Measurements from ENCODE around the gene TMEM100. TPM values are rescaled to one million over a fixed set of nuclear protein-coding genes. Genes with fewer than 3 reads are reported as not detected.

The TMEM100 gene
- total RNA-seq, 1 donor from 2014 or later: 0.54 TPM

GRCh38 chr17:55706808-55707773, 15.6 kb downstream of the TMEM100 start:
- no peak for TF ChIP-seq CTCF (conservative IDR thresholded peaks at IDR 0.05)
- Mint-ChIP-seq H3K4me1 (peaks cover 4% of the 10 kb centered on the region), H3K36me3 (ENCODE audit: low read depth) (no peaks in the 10 kb centered on the region), H3K4me3 (no peak overlapping the region), H3K27ac (ENCODE audit: unreplicated experiment) (no peak overlapping the region), H3K27me3 (ENCODE audit: low read depth) (no peaks in the 10 kb centered on the region), H3K9me3 (peaks cover 4% of the 10 kb centered on the region)
- DNase-seq (ENCODE audit: low read depth, low spot score): no peak

- Mint-ChIP-seq H3K27me3 (ENCODE audit: low read depth) (no peaks in the 10 kb centered on the region), H3K27ac (ENCODE audit: unreplicated experiment) (no peak overlapping the region), H3K4me3 (no peak overlapping the region), H3K9me3 (peaks cover 4% of the 10 kb centered on the region), H3K4me1 (peaks cover 4% of the 10 kb centered on the region), H3K36me3 (ENCODE audit: low read depth) (peaks cover 3% of the 10 kb centered on the region)
- no peak for DNase-seq (ENCODE audit: low read depth, low spot score)
- no peak for TF ChIP-seq CTCF (conservative IDR thresholded peaks at IDR 0.05)
Measured at GRCh38 chr17:55705847-55706246, 16.8 kb downstream of the TMEM100 start.

- Mint-ChIP-seq H3K9me3 (peaks cover 4% of the 10 kb centered on the region), H3K4me3 (no peak overlapping the region), H3K36me3 (ENCODE audit: low read depth) (peaks cover 3% of the 10 kb centered on the region), H3K4me1 (peaks cover 8% of the 10 kb centered on the region), H3K27ac (ENCODE audit: unreplicated experiment) (no peak overlapping the region), H3K27me3 (ENCODE audit: low read depth) (no peaks in the 10 kb centered on the region)
- TF ChIP-seq CTCF (conservative IDR thresholded peaks at IDR 0.05): no peak
- no peak for DNase-seq (ENCODE audit: low read depth, low spot score)
Measured at GRCh38 chr17:55704401-55704800, 18.3 kb downstream of the TMEM100 start.

- DNase-seq (ENCODE audit: low read depth, low spot score): no peak
- Mint-ChIP-seq H3K4me1 (peaks cover 11% of the 10 kb centered on the region), H3K4me3 (no peak overlapping the region), H3K36me3 (ENCODE audit: low read depth) (peaks cover 3% of the 10 kb centered on the region), H3K9me3 (peaks cover 4% of the 10 kb centered on the region), H3K27me3 (ENCODE audit: low read depth) (no peaks in the 10 kb centered on the region), H3K27ac (ENCODE audit: unreplicated experiment) (no peak overlapping the region)
- no peak for TF ChIP-seq CTCF (conservative IDR thresholded peaks at IDR 0.05)
Measured at GRCh38 chr17:55702150-55702549, 20.5 kb downstream of the TMEM100 start.

GRCh38 chr17:55699181-55699860, 23.3 kb downstream of the TMEM100 start:
- H3K27ac Mint-ChIP-seq (ENCODE audit: unreplicated experiment): no peak overlapping the region
- no peak for TF ChIP-seq CTCF (conservative IDR thresholded peaks at IDR 0.05)
- peaks cover 4% of the 10 kb centered on the region for H3K9me3 Mint-ChIP-seq
- H3K36me3 Mint-ChIP-seq (ENCODE audit: low read depth): peaks cover 3% of the 10 kb centered on the region
- H3K27me3 Mint-ChIP-seq (ENCODE audit: low read depth): no peaks in the 10 kb centered on the region
- H3K4me3 Mint-ChIP-seq: no peak overlapping the region
- DNase-seq (ENCODE audit: low read depth, low spot score): no peak
- peaks cover 11% of the 10 kb centered on the region for H3K4me1 Mint-ChIP-seq

Data from neural crest cell (in vitro differentiated cells).